ENCODE data around the gene NPAS2.

NPAS2 gene

DNA sequence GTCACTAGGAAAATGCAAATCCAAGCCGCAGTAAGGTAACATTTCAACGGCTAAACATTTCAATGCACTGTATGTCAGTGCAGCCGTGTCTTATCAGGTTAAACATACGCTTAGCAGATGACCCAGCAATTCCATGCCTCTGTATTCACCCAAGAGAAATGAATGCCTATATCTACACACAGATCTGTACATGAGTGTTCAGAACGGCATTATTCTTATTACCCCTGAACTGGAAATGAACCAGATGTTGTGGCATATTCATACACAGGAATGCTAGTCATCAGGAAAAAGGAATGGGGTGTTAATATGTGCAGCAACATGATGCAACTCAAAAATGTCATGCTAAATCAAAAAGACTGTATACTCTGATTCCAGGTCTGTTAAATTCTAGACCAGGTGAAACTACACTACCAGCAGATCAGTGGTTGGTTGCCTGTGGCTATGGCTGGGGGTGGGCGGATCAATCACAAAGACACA, 101.8 kb downstream of the NPAS2 start:
- DNase-seq, result no peak

DNA sequence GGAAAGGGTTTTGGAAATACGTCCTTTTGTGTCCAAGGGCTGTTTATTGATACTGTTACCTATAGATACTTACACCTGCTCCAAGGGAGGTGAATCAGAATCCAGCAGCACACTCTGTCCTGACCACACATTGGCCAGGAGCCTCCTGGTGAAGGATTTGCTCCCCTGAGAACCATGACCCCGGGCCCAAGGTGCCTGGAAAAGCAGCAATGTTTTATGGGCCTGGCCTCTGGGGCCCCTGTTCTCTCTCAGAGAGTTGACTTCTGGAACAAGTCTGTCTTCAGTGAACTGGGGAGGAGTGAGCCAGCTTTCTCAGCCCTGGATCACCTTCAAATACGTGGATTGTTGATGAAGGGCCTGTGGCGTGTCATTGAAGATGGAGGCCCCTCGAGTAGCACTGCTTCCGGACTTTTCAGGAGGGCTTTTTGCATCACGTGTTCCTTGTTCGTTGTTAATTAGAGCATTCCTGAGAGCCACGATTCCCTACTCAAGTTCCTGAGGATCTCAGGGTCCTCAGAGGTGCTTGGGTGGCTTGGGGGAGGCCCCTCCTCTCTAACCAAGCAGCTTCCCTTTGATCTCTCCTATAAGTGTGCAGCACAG, 103.6 kb downstream of the NPAS2 start:
- DNase-seq, result no peak

GRCh38 chr2:100924122-100924519, 104.2 kb downstream of the NPAS2 start:
- no peak for DNase-seq

DNA sequence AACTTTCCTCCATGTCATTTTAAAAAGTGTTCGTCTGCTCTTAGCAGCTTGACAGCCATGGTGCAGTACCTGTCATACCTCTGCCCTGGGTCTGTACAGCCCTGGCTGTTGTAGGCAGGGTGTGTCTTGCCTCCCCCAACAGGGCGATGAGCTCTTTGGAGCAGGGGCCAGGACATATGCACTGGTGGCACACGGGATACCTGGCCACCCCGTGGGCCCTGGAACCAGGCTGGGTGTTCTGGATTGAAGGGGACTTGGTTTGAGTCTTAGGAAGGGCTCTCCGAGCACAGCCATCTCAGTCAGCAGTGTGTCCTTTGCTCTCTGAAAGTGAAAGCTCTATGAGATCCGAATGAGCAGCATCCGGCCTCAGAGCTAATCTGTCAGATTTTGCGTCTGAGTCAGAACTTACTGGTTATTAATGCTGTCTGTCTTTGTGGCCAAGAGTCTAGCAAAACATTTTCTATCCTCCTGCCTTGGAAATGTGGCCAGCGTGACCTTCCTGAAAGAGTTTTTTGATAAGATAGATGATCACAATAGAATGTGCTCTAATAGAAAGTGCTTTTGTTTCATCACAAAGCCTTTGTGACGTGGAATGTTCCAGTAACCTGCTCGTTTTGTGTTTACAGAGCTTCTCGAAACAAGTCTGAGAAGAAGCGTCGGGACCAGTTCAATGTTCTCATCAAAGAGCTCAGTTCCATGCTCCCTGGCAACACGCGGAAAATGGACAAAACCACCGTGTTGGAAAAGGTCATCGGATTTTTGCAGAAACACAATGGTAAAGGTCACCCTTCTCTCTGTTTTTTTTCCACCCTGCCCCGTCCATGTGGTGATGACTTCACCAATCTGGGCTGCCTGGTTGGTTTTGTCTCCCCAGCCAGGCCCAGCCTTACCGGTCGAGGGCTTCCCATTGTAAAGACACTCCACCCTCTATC, 104.8 kb downstream of the NPAS2 start:
- DNase-seq, result no peak

DNA sequence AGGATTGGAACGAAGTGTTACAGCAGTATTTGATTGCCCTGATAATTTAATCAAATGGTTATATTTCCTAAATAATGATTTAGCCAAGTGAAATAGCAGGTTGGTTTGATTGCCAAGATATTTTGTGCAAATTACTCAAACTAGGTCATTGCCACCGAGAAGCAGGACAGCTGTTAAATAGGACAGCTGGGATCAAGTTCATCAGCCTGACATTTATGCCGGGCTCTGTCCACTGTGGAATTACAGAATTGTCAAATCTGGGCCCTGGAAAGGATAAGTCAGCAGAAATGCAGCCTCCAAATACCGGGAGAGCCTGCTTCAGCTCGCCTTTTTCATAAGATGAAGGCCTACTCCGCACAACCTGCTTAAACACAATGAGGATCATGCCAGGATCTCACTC, 108.3 kb downstream of the NPAS2 start:
- no peak for DNase-seq

- no peak for DNase-seq
Observed at GRCh38 chr2:100929147-100929546, 109.2 kb downstream of the NPAS2 start.

- no peak for DNase-seq
Observed at GRCh38 chr2:100934504-100935371, 114.8 kb downstream of the NPAS2 start.

DNA sequence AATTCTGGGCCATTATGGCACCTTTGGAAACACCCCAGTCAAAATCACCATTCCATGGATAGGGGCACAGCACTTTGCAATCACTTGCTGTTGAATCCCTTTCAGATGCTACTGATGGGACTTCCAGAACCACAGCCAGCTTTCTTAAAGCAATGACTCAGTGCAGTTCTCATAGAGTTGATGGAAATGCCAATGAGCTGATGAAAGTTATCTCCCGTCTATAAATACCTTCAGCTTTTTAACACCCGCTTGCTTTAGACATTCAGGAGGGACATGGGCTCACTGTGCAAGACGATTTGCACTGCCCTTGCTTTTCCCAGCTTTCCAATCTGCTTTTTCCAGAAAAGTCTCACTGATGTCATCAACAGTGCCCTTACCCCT, 115.4 kb downstream of the NPAS2 start:
- no peak for DNase-seq

DNA sequence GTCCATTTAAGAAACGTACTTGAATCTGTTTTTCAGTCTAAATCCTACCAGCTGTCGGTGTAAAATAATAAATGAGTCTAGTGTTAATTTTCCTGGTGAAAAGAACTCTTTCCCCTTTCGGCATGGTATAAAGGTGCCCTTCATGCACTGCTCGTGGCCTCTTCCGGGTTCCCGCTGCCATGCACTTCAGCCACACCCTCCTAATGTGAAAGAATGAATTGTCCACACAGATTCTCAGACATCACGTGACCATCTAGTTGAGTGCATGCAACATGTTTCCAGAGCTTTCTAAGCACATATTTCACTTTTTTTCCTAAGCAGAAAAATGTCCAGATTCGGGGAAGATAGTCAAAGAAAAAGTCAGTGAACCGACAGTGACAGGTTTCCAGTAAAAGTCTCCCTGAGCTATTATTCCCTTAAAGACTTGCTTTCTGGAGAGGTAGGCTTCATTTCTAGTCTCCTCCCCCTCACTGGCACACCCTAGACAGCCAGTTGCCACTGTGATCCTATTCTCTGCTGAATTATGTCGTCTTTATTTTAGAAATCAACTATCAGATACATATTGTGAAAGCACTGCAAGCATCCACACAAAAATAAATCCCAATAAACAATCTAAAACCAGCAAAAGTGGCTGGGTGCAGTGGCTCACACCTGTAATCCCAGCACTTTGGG, 116.3 kb downstream of the NPAS2 start:
- no peak for DNase-seq

DNA sequence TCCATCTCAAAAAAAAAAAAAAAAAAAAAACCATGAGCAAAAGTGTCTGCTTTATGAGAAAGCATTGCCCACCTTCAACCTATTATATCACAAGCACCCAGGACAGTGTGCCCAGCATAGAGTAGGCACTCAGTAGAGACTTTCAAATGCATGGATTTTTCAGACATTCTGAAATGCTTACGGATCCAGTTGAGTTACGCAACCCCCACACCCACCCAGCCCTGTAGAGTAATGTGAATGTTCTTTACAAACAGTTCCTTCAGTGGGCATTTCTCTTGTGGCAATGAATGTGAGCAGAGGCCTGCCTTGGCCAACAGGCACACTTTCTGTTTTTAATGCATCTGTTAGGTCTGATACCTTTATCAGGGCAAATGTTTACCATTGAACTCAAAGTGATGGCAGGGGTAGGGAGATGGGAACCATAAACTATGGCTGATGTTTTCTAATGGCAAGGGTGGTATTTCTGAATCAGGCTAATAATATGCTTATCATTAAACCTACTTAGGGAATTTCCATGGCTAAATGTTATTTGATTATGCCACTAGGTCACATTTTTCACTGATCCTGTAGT, 117.1 kb downstream of the NPAS2 start:
- DNase-seq, result no peak

GRCh38 chr2:100938031-100939026, 118.4 kb downstream of the NPAS2 start:
- no peak for DNase-seq

DNA sequence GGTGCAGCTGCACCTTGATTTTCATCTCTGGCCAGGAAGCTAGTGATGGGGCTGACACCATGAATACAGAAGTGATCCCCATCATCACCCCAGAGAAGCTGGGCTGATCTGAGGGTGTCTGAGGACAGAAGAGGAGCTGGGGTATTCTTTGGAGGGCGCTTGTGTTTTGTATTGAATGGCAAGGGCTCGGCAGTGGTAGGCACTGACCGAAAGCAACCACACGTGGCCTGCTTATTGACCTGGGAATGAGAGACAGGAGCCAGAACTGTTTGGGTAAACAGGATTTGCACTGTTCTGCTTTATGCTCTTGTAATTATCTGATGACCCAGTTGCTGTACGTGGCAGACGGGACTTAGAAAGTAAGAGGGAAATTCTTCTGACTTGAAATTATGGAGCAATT, 119.5 kb downstream of the NPAS2 start:
- no peak for DNase-seq

DNA sequence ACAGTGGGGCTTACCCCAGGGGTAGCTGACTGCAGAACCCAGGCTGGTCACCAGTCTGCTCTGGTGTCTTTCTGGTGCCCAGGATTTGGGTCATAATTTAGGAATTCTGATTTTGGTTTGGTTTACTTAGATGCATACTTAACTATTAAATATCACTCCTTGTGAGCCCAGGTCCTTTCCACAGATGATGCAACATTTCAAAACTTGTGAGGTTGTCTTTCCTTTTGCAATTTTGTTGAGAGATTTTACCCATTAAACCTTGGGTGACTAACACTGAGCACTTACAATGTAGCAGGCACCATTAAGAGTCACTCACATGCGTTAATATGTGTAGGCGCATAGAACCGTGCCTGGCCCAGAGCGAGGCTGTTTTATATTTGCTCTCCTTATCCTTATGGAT, 120.3 kb downstream of the NPAS2 start:
- DNase-seq, result no peak

- DNase-seq, result no peak
Observed at GRCh38 chr2:100940766-100941645, 121.1 kb downstream of the NPAS2 start.

DNA sequence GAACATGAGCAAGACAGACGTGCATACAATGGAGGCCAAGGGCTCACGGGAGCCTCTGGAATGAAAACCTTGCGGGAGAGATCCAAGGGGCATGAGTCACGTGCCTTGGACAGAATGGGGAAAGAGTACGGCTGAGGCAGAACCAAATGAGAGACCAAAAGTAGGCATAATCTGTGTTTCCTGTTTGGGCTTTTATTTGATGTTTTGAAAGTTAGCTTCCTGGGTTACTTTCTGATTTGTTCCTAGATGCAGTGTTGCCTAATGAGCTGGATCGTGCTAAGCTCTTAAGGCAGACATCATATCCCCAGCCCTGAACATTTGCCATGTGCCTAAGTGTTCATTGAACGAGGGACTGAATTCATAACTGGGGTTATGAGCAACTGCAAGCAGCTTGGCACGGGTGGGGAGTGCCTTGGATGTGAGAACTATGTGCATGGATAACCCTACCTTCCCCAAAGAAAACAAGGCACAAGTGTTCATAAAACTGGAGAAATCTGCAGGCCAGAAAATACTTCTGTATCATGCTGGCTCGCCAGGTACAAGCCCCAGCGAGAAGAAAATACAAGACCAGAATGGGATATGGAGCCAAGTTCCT, 121.8 kb downstream of the NPAS2 start:
- no peak for DNase-seq

GRCh38 chr2:100944617-100945432, 124.9 kb downstream of the NPAS2 start:
- no peak for DNase-seq

DNA sequence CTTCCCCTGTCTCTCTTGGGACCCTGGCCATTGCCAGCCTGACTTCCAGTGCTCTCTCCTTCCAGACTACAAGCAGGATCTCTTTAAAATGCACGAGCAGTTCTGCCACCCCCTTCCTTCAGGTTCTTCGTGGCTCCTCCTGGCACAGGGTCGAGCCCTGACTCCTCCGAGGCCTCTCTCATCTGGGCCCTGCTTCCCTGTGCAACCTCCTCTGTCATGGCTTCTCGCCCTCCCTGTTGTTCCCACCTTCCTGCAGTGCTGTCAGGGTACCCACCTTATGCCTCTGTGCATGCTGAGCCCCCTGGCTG, 125.4 kb downstream of the NPAS2 start:
- no peak for DNase-seq

GRCh38 chr2:100945930-100946607, 126.1 kb downstream of the NPAS2 start:
- DNase-seq, result no peak

Measured in CD4-positive, alpha-beta T cell treated with Interferon gamma for 1 hour (primary cell).